A204.1 (cell line): ENCODE data around the gene MAT2B.

Experiments used
- FAIRE-seq: peaks from 2 replicates; lab custom pipeline; 2012; peaks lifted over from hg19 to GRCh38; lab: Jason Lieb, UNC

MAT2B gene

GRCh38 chr5:163552536-163552935, 47.1 kb downstream of the MAT2B start:
- no peak for FAIRE-seq

GRCh38 chr5:163561339-163561738, 55.9 kb downstream of the MAT2B start:
- no peak for FAIRE-seq

GRCh38 chr5:163562071-163562470, 56.7 kb downstream of the MAT2B start:
- FAIRE-seq, result no peak

GRCh38 chr5:163563112-163563511, 57.7 kb downstream of the MAT2B start:
- no peak for FAIRE-seq

DNA sequence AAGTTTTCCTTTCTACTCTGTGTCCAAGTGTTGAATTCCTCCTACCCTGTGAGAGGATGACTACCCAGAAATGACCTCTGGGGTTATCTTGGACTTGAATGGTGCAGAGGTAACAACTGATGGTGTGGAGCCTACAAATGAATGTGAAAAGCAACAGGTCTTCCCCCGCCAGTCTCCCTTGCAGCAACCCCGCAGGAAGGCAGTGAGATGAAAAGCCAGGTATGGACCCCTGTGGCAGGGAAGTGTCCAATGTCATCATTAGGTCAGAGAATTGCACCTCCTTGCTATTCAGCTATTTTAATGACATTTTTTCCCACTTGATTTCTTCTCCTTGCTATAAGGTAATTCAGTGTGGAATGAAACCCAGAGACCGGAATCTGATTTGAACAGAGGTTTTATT, 58.5 kb downstream of the MAT2B start:
- FAIRE-seq, result no peak

DNA sequence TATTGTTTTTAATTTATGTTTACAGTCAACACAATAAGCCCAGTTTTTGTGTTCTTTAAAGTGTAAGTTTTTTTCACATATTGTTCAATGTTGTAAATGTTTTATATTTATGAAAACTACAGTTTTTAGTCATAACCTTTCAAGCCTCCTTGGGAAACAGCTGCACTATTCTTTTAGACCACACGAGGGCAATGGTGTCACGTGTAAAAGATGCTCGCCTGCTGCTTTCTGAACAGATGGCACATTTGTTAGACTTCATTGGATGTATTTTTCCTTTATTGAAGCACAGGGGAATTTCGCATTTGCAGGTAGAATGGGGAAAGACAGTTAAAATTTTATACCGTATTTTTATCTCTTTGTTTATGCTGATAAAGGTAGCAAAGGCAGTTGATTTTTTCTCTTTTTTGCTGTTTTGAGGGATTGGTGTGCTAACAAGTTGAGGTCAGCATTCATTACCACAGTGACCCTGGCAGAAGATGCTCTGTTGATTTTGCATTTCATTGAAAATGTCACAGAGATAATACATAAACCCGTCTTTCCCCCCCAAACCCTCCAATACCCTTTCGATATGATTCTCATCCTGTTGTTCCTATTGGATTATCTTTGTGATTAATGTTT, 59.0 kb downstream of the MAT2B start:
- FAIRE-seq, result peak; percentile 97

DNA sequence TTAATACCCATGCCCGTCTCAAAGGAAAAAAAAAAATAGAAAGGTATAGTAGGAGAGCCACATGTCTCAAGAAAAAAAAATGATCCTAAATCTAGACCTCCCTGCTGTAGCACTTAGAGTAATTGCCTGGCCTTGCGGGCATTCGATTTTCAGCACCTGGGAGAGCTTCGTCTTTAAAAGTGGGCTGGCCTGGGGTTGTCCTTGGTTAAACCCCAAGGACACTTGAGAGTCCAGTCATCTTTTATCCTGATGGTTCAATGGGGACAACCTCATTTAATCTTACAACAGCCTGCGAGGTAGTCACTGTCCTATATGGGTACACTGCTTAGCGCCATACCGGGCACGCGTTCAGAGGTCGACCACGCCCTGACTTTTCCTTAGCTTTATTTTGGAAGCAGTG, 60.1 kb downstream of the MAT2B start:
- no peak for FAIRE-seq

DNA sequence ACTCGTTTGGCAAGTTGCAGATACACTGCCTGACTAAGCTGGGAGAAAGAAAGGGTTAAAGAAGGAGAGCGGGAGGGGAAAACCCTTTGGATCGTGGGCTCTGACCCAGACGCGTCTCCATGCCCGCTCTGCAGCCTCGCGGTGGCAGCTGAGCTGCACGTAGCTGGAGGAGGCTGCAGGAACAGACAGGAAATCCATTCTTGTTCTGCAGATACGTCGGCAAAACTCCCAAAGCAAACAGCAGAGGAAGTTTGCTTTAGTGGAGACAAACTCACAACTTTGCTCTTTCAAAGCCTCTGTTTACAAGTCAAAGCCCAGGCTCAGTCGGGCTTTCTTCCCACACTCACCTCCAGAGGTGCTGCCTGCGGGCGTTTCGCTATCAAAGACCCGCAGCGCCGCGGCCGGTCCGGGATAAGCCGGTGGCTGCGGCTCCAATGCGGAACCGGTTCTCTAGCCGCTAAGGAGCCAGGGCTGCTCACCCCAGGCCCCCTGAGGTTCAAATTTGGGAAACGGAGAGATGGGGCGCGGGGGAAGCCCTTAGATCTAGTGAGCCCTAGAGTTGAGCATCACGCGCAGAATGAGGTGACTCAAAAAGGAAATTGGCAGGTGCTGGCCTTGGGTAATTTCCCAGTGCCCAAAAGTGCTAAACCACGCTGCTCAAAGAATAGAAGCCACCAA, 60.7 kb downstream of the MAT2B start:
- no peak for FAIRE-seq

DNA sequence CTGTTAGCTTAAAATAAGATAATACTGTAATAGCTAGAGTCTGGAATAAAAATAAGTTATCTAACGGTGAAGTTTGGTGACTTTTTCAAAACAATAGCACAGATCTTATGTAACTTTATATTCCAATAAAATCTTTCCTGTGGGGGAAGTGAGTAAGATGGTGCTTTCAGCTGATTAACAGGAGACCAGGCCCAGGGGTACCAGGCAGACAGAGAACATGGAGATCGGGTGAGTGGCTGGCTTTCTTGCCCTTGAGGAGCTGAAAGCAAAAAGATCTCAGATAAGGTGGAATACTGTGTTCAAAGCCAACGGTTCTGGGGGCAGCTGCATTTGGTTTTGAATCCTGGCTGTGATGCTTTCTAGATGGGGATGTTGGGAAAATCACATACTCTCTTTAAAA, 61.3 kb downstream of the MAT2B start:
- no peak for FAIRE-seq

GRCh38 chr5:163567811-163568210, 62.4 kb downstream of the MAT2B start:
- FAIRE-seq, result no peak
